NCI-H748 (cell line): Measurements from ENCODE around the gene ACTR5.
"Not testable (repeated sequence)": the region's sequence is repeated elsewhere in the genome, so short reads cannot be mapped to it uniquely, and the experiment has no call there.

Experiments used
- DNase-seq: peaks from one replicate; lab custom pipeline; 2025; ENCODE audit not compliant: unreplicated experiment; lab: John Stamatoyannopoulos, UW

Gene ACTR5

DNA sequence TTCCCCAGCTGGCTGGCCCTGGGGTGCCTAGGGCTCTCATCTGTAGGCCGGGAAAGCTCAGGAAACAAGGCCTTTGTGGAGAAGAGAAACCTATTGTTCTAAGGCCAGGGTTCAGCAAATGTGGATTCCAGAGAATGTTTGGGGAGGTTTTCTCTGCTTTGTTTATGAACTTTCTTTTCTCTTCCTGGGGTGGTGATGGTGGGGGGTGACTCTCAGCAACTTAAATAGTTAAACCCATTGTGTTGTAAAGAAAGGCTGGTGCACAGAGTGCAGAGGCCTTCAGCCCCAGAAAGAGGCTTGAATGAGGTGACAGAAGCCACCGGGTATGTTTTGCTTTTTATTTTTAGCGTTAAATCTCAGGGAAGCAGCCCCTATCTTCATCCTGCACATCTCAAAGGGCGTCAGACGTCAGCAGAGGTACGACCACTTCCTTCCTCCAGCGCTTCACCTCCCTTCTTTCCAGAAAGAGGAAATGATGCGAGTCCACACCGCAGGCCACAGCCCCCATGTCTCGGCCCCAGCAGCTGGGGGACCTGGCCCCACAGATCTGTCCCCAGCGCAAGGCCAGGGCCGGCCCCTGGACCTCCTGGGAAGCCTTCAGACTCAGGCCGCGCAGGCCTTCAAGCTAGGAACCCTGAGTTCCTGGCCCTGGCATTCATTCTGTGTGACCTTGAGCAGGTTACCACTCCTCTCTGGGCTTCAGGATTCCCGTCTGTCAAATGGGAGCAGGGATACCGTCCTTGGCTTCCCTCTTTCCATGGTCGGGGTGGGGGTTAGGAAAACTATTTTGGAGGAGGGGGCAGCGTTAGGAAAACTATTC lies 56.6 kb downstream of the ACTR5 start:
- DNase-seq: no peak

DNA sequence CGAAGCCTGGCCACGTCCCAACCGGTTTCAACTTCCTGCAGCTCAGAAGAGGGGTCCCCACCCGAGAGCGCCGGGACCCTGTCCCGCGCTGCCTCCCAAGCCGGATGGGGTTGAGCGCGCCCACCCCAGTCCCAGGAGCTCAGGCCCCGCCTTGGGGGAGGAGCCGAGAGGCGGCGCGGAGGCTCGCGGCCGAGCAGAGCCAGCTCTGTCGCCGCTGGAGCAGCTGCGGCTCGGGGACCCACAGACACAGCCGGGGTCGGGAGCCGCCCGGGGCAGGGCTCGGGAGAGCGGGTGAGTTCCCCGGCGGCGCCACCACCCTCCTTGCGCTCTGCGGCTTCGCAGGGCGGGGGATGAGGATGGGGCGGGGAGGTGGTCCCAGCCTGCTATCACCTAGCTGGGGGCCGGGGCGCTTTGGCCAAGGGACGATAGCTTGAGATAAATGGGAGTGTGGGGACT lies 57.3 kb downstream of the ACTR5 start, which contains the start of gene PPP1R16B:
TSS of gene PPP1R16B (plus strand) at position 196 of the 456 bp plus-strand sequence. CDS start 30,229 bp downstream, outside the sequence.
- DNase-seq: peak; percentile 72

DNA sequence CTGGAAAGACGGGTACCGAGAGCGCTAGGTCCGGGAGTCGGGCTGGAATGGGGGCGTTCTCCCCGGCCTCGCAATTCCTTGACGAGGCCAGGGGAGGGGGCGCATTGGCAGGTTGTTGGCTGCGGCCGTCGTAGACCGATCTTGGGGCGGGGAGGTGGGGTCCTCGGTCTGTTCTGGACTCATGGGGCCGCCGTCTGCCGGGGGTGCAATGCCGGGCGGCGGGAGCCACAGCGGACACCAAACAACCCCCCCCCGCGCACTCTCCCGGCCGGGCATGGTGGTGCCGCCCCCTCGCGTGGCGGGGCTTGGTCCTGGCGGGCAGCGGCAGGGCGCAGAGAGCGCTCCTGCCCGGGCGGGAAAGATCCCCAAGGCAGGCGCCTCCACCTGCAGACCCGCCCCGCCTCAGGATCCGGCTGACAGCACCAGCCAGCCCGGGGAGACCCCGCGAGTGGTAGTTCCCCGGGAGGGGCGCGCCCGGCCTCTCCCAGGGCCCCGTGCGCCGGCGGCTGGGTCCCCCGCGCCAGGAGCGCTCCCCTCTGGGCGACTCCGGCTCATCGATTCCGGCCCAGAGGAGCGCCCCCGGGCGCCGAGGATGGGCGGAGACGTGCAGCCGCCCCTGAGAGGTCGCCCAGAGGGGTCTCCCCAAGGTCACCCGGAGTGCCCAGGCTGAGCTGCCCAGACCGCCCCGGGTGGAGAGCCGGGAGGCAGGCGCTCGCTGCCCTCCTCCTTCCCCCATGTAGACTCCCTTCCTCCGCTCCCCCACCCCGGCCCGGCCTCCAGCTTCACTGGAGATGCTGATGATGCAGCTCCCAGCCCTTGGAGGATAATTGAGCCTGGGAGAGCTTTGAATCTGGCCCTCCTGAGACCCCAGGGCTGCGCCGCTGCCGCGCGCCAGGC lies 57.9 kb downstream of the ACTR5 start:
- DNase-seq: peak; percentile 50

DNA sequence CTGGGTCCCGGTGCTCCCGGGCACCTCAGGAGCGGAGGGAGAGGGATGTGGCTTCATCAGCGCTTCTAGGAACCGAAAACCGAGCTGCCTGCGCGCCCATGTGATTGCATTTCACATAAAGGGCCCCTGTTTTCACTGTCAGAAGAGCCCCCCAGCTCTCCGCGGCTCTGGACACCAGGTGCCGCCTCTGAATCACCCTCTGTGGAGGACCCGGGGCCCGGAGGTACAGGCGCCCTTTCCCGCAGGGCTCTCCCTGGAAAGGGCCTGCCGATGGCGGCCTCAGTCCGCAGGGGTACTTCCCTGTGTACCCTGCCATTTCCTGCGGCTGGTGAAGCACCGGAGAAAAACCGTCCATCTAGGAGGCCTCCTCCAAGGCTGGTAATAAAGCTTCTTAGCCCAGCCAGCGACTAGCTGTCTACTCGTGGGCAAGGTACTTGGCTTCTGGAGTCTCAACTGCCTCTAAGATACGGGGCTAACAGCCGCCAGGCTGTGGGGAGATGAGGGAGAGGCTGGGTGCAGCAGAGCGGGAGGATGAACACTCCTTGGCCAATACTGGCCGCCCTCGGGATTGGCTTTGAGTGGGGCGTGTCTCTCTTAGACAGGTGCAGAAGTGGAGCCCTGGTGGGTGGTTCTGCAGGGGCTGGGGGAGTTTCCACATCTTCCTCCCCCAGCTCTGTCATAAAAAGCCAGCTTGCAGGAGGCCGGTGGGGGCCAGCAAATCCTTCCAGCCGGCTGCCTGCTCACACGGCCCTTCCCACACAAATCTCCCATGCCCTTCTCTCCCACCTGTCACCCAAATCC lies 58.8 kb downstream of the ACTR5 start:
- peak; percentile 80 for DNase-seq

DNA sequence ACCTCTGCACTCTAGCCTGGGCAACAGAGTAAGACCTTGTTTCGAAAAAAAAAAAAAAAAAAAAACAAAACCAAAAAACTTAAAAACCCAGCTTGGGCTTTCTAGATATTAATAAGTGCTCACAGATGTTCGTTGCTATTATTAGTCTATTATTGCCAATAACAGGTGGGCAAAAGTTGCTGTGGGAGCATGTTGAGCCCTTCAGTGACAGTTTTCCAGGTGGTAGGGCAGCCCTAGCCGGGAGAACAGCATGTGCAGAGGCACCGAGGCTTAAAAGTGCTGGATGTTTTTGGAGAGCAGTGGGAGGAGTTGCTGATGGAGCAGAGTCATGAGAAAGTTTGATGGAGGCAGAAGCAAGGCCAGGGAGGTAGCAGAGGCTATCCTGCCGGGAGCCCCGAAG lies 61.7 kb downstream of the ACTR5 start:
- no peak for DNase-seq

DNA sequence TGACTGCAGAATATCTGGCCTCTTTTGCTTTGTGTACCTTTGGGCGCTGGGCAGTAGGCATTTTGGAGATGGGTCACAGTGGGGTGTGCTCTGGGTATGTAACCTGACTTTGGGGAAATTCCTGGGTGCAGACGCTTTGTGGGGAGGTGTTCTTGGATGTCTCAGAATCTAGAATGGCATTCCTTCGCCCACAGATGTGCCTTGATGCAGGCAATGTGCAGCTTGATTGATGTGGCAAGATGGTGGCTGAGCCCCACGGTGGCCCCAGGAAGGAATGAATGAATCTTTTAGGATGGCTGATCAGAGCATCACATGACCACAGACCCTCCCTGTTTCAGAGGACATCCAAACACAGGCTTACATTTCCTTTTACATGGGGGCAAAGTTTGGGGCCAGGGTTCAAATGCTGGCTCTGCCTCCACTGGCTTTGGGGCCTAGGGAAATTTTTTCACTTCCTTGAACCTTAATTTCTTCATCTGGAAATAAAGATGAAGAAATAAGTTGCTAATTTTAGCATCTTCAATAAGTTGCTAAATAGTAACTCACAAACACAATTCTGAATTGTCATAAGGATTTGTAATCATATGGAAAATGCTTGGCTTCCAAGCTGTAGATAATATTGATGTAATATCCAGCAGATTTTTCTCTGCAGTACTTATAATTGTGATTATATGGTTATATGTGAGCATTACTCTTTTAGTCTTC lies 62.8 kb downstream of the ACTR5 start:
- no peak for DNase-seq

DNA sequence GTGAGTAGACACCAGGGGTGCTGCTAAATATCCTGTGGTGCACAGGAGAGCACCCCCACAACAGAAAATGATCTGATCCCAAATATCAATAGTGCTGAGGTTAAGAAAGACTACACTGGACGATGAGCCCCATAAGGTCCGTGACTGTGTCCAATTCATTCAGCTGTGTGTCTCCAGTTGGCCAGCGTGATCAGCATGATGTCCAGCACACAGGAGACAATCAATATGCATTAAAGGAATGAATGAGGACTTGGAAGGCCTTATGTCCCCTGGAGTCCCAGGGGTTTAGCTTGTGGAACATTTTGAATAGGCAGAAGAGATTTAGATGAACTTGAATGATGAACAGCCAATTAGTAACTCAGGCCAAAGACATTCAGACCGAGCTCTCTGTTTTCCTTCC lies 63.5 kb downstream of the ACTR5 start:
- no peak for DNase-seq

DNA sequence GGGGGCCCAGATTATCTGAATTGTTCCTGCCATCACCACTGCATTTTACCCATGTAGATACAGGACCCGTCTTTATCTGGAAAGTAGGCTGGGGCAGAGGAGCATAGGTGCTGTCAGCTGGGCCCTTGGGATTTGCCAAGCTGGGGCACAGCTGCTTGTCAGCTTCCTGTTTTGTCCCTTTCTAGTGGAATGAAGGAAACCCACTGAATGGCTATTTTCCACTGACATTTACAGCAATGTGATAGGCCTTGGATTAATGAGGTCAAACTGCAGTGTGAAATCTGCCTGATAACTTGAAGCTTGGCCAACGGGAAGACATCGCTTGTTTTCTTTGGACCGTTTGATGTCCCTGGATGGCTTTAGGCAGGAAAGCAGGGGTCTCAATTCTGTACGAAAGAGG lies 63.9 kb downstream of the ACTR5 start:
- no peak for DNase-seq

DNA sequence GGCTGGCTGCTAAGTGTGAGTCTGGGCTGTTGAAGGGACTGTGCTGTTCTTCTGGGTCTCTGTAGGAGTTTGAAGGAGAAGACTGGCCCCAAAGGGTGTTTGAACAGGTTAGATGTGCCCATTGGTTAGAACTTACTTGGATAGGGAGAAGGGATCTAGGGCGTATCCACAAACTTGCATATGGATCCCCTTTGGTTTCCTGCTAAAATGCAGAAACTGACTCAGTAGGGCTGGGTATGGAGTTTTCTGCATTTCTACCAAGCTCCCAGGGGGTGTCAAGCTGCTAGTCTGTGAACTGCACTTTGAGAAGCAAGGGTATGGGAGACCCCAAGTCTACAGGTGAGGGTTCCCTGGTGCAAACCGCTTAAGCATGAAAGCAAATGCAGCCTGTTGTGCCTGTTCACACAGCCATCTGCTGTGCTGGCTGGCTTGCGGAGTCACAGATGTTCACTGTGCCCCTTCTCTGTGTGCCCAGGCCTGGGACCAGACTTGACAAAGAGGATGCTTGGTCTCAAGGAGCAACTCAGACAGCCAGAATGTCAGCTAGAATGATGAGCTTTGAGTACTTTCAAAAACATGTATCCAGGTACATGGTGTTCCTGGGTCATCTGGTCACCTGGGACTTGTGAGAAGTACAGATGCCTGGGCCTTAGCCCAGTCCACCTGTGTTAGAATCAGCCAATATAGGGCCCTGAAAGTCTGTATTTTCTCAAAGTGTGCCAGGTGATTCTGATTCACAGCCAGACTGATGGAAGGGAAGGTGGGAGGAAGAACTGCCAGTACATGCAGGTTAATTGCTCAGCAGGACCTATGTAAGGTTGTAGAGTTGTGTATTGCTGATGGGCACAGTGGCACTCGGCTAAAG lies 64.7 kb downstream of the ACTR5 start:
- DNase-seq: no peak

DNA sequence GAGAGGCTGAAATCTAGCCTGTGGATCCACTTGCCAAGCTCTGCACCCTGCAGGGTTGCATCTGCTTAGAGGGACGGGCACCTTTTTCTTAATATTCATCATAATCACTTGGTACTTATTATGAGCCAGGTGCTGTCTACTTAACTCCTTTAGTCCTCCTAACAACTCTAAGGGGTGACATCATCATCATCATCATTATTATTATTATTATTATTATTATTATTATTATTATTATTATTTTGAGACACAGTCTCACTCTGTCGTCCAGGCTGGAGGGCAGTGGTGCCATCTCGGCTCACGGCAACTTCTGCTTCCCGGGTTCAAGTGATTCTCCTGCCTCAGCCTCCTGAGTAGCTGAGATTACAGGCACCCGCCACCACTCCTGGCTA lies 65.3 kb downstream of the ACTR5 start:
- DNase-seq: not testable (repeated sequence)

DNA sequence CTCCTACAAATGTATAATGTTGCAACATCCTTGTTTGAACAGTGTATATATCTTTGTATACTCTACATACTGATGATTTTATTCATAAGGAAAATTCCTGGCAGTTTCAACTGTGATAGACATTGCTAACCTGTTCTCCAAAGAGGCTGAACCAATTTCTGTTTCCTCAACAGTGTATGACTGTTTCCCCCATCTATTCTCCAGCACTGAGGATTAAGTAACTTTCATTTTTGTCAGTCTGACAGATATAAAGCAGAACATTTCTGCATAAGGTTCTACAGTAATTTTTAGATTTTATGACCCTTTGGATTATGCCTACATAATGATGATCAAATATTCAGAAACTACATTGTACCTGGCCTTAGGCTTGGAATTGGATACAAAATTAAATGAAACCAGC lies 67.2 kb downstream of the ACTR5 start:
- DNase-seq: no peak

DNA sequence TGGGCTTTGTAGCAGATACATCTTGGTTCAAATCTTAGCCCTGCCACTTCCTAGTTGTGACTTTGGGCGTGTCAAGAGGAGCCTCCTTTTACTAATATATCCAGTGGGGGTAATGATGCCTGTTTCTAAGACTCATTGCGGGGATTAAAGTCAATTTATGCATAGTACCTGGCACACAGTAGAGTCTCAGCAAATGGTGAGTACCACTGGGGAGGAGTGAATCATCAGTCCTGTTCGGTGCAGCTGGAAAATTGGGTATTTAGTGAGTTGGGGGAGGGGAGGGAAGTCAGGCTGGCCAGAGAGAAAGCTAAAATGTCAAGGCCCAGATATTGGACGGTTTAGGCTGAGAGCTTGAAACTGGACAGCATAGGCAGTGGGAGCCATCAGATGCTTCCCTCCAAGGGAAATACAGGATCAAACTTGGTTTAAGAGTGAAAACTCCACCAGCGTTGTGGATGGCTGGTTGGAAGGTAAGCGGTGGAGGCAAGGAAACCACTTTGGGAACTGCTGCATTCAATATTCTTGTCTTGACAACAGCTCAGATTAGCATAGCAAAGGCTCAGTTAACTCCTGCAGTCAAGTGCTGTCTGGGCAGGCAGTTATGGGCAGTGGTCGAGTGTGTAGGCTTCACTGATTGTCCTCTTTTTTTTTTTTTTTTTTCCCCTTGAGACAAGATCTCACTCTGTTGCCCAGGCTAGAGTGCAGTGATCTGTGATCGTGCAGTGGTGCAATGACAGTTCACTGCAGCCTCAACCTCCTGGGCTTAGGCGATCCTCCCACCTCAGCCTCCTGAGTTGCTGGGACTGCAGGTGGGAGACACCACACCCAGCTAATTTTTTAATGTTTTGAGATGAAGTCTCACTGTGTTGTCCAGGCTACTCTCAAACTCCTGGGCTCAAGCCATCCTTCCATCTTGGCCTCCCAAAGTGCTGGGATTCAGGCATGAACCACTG lies 70.1 kb downstream of the ACTR5 start:
- DNase-seq: no peak
